Measurements from ENCODE around the gene HDAC4.

DNA sequence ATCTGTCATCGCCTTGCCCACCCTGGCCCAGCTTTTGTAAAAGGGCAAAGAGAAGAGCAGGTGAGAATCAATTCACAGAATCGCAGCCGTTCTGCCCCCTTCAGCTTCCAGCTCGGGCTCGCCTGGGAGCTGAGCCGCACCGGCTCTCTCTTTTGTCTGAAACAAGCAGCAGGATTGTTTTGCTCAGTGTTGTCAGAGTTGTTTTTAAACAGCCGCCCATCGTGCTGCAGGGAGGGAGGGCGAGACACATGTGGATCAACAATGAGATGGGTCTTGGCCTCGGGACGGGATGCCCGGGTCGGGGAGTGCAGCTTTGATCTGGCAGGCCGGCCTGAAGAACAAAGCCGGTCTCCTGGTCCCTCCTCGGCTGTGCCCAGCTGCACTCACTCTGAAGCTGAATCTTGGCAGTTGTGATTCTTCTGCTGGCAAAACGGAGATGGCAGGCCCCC is 39.7 kb upstream of the HDAC4 start:
- TF ChIP-seq LEF1 (IDR thresholded peaks at IDR 0.05; ENCODE audit: borderline replicate concordance) (no peak), SUZ12 (IDR thresholded peaks at IDR 0.05) (no peak), FOXK2 (IDR thresholded peaks at IDR 0.05) (no peak), BHLHE40 (IDR thresholded peaks at IDR 0.05; ENCODE audit: borderline replicate concordance) (no peak), CTBP1 (IDR thresholded peaks at IDR 0.05; ENCODE audit: borderline replicate concordance) (no peak), FOXM1 (IDR thresholded peaks at IDR 0.05; ENCODE audit: borderline replicate concordance) (no peak), ARNT (IDR thresholded peaks at IDR 0.05) (no peak), ELF4 (IDR thresholded peaks at IDR 0.05) (no peak)
- TF ChIP-seq, protein P1, sequence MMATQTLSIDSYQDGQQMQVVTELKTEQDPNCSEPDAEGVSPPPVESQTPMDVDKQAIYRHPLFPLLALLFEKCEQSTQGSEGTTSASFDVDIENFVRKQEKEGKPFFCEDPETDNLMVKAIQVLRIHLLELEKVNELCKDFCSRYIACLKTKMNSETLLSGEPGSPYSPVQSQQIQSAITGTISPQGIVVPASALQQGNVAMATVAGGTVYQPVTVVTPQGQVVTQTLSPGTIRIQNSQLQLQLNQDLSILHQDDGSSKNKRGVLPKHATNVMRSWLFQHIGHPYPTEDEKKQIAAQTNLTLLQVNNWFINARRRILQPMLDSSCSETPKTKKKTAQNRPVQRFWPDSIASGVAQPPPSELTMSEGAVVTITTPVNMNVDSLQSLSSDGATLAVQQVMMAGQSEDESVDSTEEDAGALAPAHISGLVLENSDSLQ (IDR thresholded peaks at IDR 0.05): no peak

Data from HEK293T (cell line).